H1 (cell line): ENCODE results near the gene TRIM27. TPM values are rescaled to one million over a fixed set of nuclear protein-coding genes. Genes with fewer than 3 reads are reported as not detected.

Source experiments
- ATF3 ChIP-seq: IDR thresholded peaks from 2 replicates; pipeline ENCODE4 v1.6.1; 2011; ENCODE audit warnings: low read depth, mild to moderate bottlenecking, low read length; ENCODE audit not compliant: insufficient read depth
- CHD7 ChIP-seq: fragments of 300-600 bp; sonication (generic); IDR thresholded peaks from 2 replicates; pipeline ENCODE4 v1.7.1; 2012; ENCODE audit warnings: low read length, moderate library complexity, mild to moderate bottlenecking, inconsistent platforms; ENCODE audit not compliant: insufficient replicate concordance
- CTCF ChIP-seq, 3 experiments: IDR thresholded peaks; 1 replicate in 2 of 3; 2 replicates in 1 of 3; pipeline versions ENCODE4 v1.5.1 to v1.6.1; 2011; ENCODE audit warnings: low read length in 3 of 3, mild to moderate bottlenecking in 3 of 3, inconsistent platforms in 2 of 3, low read depth in 1 of 3, moderate library complexity in 1 of 3; ENCODE audit not compliant: insufficient read depth in 1 of 3; ENCODE audit errors: control extremely low read depth in 1 of 3
- GABPA ChIP-seq: IDR thresholded peaks from 2 replicates; pipeline ENCODE4 v1.6.1; 2011; ENCODE audit warnings: mild to moderate bottlenecking, low read length, moderate library complexity, borderline replicate concordance; ENCODE audit not compliant: insufficient read depth
- JUN ChIP-seq: IDR thresholded peaks from 2 replicates; pipeline ENCODE4 v1.6.1; 2011; ENCODE audit warnings: low read depth, mild to moderate bottlenecking, improper control_type of control experiment, low read length
- SP1 ChIP-seq: IDR thresholded peaks from 2 replicates; pipeline ENCODE4 v1.6.1; 2011; ENCODE audit warnings: low read depth, low read length
- polyA plus RNA-seq, 7 experiments: library from polyadenylated mRNA; depleted of rRNA in 3 of 7; stranded (reverse) in 5 of 7; unstranded in 2 of 7; fragments of >200 nt in 5 of 7; fragments of 200-250 nt in 2 of 7; gene quantifications; 1 replicate in 5 of 7; 2 replicates in 1 of 7; 4 replicates in 1 of 7; pipeline versions ENCODE4 v1.2.1 to v1.2.3, GENCODE V29; 2011 to 2013; ENCODE audit warnings: missing spikeins in 2 of 7, mixed read lengths in 2 of 7
- total RNA-seq: library from RNA; stranded (reverse); fragmentation: NEBNext Ultra II Directional; extraction: Animal tissue kit (Norgen Biotek cat#: 25700); gene quantifications from 2 replicates; pipeline ENCODE4 v1.2.1, GENCODE V29; 2021

TRIM27 gene
- total and polyA plus RNA-seq, 2 of the 8 experiments (the other 6 are each of a cell fraction or from before 2014, with no cell fraction given), result 76.4 to 85.9 TPM

GRCh38 chr6:28871335-28872156, 52.2 kb downstream of the TRIM27 start (continued):
- TF ChIP-seq CHD7 (no peak), JUN (no peak), GABPA (no peak), CTCF (IDR thresholded peaks at IDR 0.05; ENCODE audit: control extremely low read depth in 1 of 3, insufficient read depth in 1 of 3, low read depth in 1 of 3, low read length in 3 of 3) (no peak), SP1 (no peak), ATF3 (no peak)
